ENCODE measurements around the gene PRPH2. TPM values are rescaled to one million over a fixed set of nuclear protein-coding genes. Genes with fewer than 3 reads are reported as not detected.
"Not testable (repeated sequence)": the region's sequence is repeated elsewhere in the genome, so short reads cannot be mapped to it uniquely, and the experiment has no call there.

The PRPH2 gene
- total RNA-seq, 4 donors from 2014 or later = 0.59 to 11.4 (median 3.6) TPM

- 83 to 93% methylated on average over 7 of the region's 7 CpGs for WGBS, 2 donors
- Histone ChIP-seq H3K4me1 (peaks cover 47 to 73% of the 10 kb centered on the region in 2 donors), H3K27ac (peak overlapping the region; percentile 25 to 91 (median 82)), H3K9me3 (no peaks in the 10 kb centered on the region), H3K36me3 (peaks cover 8 to 22% of the 10 kb centered on the region in 2 donors), H3K4me3 (replicated peaks in 1 of 3) (no peak overlapping the region), H3K27me3 (no peaks in the 10 kb centered on the region)
- TF ChIP-seq POLR2A (IDR thresholded peaks at IDR 0.05) (no peak), CTCF (IDR thresholded peaks at IDR 0.05) (no peak)
- DNase-seq = no peak
- intact Hi-C loops (cut with DNase I) = no loop called here
Measured at GRCh38 chr6:42689371-42689770, 33.0 kb downstream of the PRPH2 start.

GRCh38 chr6:42688281-42688680 lies 34.1 kb downstream of the PRPH2 start:
- 86 to 91% methylated on average over 3 of the region's 3 CpGs for WGBS, 2 donors
- TF ChIP-seq POLR2A (IDR thresholded peaks at IDR 0.05) (no peak), CTCF (IDR thresholded peaks at IDR 0.05) (no peak)

GRCh38 chr6:42679358-42679757 lies 43.0 kb downstream of the PRPH2 start:
- 96 to 97% methylated on average over 5 of the region's 5 CpGs for WGBS, 2 donors
- H3K27ac ChIP-seq = no peak overlapping the region
- no peak for TF ChIP-seq POLR2A (IDR thresholded peaks at IDR 0.05)
- no peak for TF ChIP-seq CTCF (IDR thresholded peaks at IDR 0.05)
- DNase-seq = no peak
- H3K4me3 ChIP-seq (replicated peaks in 1 of 3) = no peak overlapping the region
- intact Hi-C loops (cut with DNase I) = no loop called here
- H3K9me3 ChIP-seq = no peaks in the 10 kb centered on the region
- no peaks in the 10 kb centered on the region for H3K27me3 ChIP-seq
- peaks cover 43 to 56% of the 10 kb centered on the region in 2 donors for H3K36me3 ChIP-seq
- peaks cover 6 to 11% of the 10 kb centered on the region in 2 donors for H3K4me1 ChIP-seq

More at GRCh38 chr6:42688281-42688680, 34.1 kb downstream of the PRPH2 start:
- no peak for DNase-seq
- intact Hi-C loops (cut with DNase I) = no loop called here
- Histone ChIP-seq H3K4me3 (replicated peaks in 1 of 3) (no peak overlapping the region), H3K27me3 (no peaks in the 10 kb centered on the region), H3K9me3 (no peaks in the 10 kb centered on the region), H3K4me1 (peaks cover 36 to 63% of the 10 kb centered on the region in 2 donors), H3K36me3 (peaks cover 14 to 30% of the 10 kb centered on the region in 2 donors), H3K27ac (peak overlapping the region; percentile 25 to 91 (median 82))

- peak; percentile 68 to 76 for DNase-seq
- H3K36me3 ChIP-seq = peaks cover 50 to 59% of the 10 kb centered on the region in 2 donors
- H3K9me3 ChIP-seq = no peaks in the 10 kb centered on the region
- no peak overlapping the region for H3K4me3 ChIP-seq (replicated peaks in 1 of 3)
- peaks cover 10 to 18% of the 10 kb centered on the region in 2 donors for H3K4me1 ChIP-seq
- no peaks in the 10 kb centered on the region for H3K27me3 ChIP-seq
- intact Hi-C loops (cut with DNase I) = no loop called here
- TF ChIP-seq CTCF (IDR thresholded peaks at IDR 0.05) (no peak), POLR2A (IDR thresholded peaks at IDR 0.05) (no peak)
- H3K27ac ChIP-seq = peak overlapping the region; percentile 57 to 82 (median 70)
- WGBS, 2 donors = 53 to 63% methylated on average over 3 of the region's 3 CpGs
Measured at GRCh38 chr6:42674780-42675179, 47.6 kb downstream of the PRPH2 start.

- H3K36me3 ChIP-seq = peaks cover 54 to 62% of the 10 kb centered on the region in 2 donors
- DNase-seq = peak; percentile 78
- not testable (repeated sequence) for H3K27me3 ChIP-seq
Measured at GRCh38 chr6:42674368-42674767, 48.0 kb downstream of the PRPH2 start.

More at GRCh38 chr6:42674368-42674767, 48.0 kb downstream of the PRPH2 start:
- H3K9me3 ChIP-seq; intact Hi-C loops (cut with DNase I); H3K4me3 ChIP-seq (replicated peaks in 1 of 3): not testable (repeated sequence)
- 39 to 46% methylated on average over 6 of the region's 6 CpGs for WGBS, 2 donors
- Histone ChIP-seq H3K4me1 (peaks cover 10 to 18% of the 10 kb centered on the region in 2 donors), H3K27ac (peak overlapping the region; percentile 57 to 82 (median 70))

Data from thyroid gland (tissue), 4 donors.